Right lobe of liver (tissue), 6 donors: Measurements from ENCODE around the gene PEMT. TPM values are rescaled to one million over a fixed set of nuclear protein-coding genes. Genes with fewer than 3 reads are reported as not detected.

Source experiments
- ATAC-seq, 4 donors: fragments of 200-7000 bp; cut with Tn5 transposase; one replicate each; pipeline ENCODE4 v1.9.1; 2020; ENCODE audit warnings: mild to moderate bottlenecking in 4 of 4, moderate library complexity in 4 of 4
- DNase-seq, 3 donors: peaks; one replicate each; pipeline ENCODE4 v3.0.0-alpha.2; 2020
- H3K27ac ChIP-seq, 3 donors: fragments of 200-600 bp; one replicate each; pipeline ENCODE4 v1.8.0; 2022
- H3K27me3 ChIP-seq, 2 donors: fragments of 200-600 bp; one replicate each; pipeline ENCODE4 v1.8.0; 2022
- H3K36me3 ChIP-seq, 4 donors: fragments of 200-600 bp; sonication (generic) in 1 of 4; one replicate each; pipeline versions ENCODE4 v1.5.1 to v1.8.0; 2017 to 2022; ENCODE audit warnings: control low read depth in 1 of 4
- H3K4me1 ChIP-seq, 4 donors: fragments of 200-600 bp; sonication (generic) in 1 of 4; one replicate each; pipeline versions ENCODE4 v1.5.1 to v1.8.0; 2017 to 2022; ENCODE audit warnings: control low read depth in 1 of 4
- H3K4me3 ChIP-seq, 3 donors: fragments of 200-600 bp; one replicate each; pipeline ENCODE4 v1.8.0; 2022
- H3K9me3 ChIP-seq, 4 donors: fragments of 200-600 bp; sonication (generic) in 1 of 4; one replicate each; pipeline versions ENCODE4 v1.5.1 to v1.8.0; 2017 to 2022; ENCODE audit warnings: control low read depth in 1 of 4
- CTCF ChIP-seq, 4 donors: fragments of 200-600 bp in 3 of 4; fragments of 450-650 bp in 1 of 4; IDR thresholded peaks; one replicate each; pipeline versions ENCODE4 v1.5.1 to v1.8.0; 2016 to 2022; ENCODE audit warnings: antibody characterized with exemption in 4 of 4, mild to moderate bottlenecking in 2 of 4
- POLR2A ChIP-seq: fragments of 450-650 bp; IDR thresholded peaks from one replicate; pipeline ENCODE4 v1.6.1; 2017; ENCODE audit warnings: antibody characterized with exemption, mild to moderate bottlenecking
- WGBS: methylation state at CpG from one replicate; pipeline ENCODE4 v1.1.6; 2018; ENCODE audit warnings: low coverage, low lambda C conversion rate; ENCODE audit not compliant: insufficient coverage; ENCODE audit errors: missing lambda C conversion rate; 5-methylcytosine and 5-hydroxymethylcytosine counted together
- intact Hi-C, 2 donors: fragments of 100-400 bp; cut with DNase I; formaldehyde crosslinking; loops; one replicate each; pipeline versions ENCODE4 v1.11.2 to v1.14.1; 2022
- total RNA-seq, 6 experiments: library from RNA; depleted of rRNA in 2 of 6; stranded (reverse); fragments of >200 nt in 2 of 6; fragmentation: NEBNext Ultra II Directional in 3 of 6; extraction: Animal tissue kit (Norgen Biotek cat#: 25700) in 3 of 6; gene quantifications; one replicate each; pipeline versions ENCODE4 v1.1.0 to v1.2.4, GENCODE V29; 2016 to 2023
- donor health status: DM: no; HTN: yes; CAD: no.
- donor health status: DM: no; HTN: no; CAD: no.
- donor health status: DM: no; HTN: no; CAD: no.
- donor health status: DM: no; HTN: yes; CAD: no.
- donor health status: DM: no; HTN: yes; CAD: no.

Gene PEMT
- total RNA-seq, 6 experiments from 2014 or later, result 92.4 to 184 (median 170) TPM

- intact Hi-C loops, result loop anchor here in 1 of 2 donors (10.0 kb wide), 1 partner anchor 133 kb away; no protein-coding TSS in a partner anchor
- DNase-seq (peak in 2 of 3 donors; percentile 16 to 38), ATAC-seq (no peak)
- no peak for TF ChIP-seq POLR2A
- no peak for TF ChIP-seq CTCF (IDR thresholded peaks at IDR 0.05)
- H3K27ac ChIP-seq, result no peak overlapping the region
- H3K4me3 ChIP-seq, result no peak overlapping the region
- no CpG with 5 or more reads among the region's 12 CpGs for WGBS
- H3K36me3 ChIP-seq, result peaks cover 0 to 2% (median 0%) of the 10 kb centered on the region in 4 donors
- no peaks in the 10 kb centered on the region for H3K27me3 ChIP-seq
- no peaks in the 10 kb centered on the region for H3K4me1 ChIP-seq
- H3K9me3 ChIP-seq, result no peaks in the 10 kb centered on the region
These were observed 80.2 kb downstream of the PEMT start for GRCh38 chr17:17511293-17511741.

GRCh38 chr17:17510456-17511292 is 80.8 kb downstream of the PEMT start:
- no peaks in the 10 kb centered on the region for H3K4me1 ChIP-seq
- H3K9me3 ChIP-seq, result no peaks in the 10 kb centered on the region
- WGBS, result 88% methylated on average over 13 of the region's 20 CpGs
- H3K36me3 ChIP-seq, result peaks cover 0 to 2% (median 0%) of the 10 kb centered on the region in 4 donors
- DNase-seq (peak in 2 of 3 donors; percentile 14 to 44), ATAC-seq (no peak)
- TF ChIP-seq POLR2A (no peak), CTCF (IDR thresholded peaks at IDR 0.05) (no peak)
- intact Hi-C loops, result loop anchor here in 1 of 2 donors (10.0 kb wide), 1 partner anchor 134 kb away; no protein-coding TSS in a partner anchor
- H3K27ac ChIP-seq, result no peak overlapping the region
- no peaks in the 10 kb centered on the region for H3K27me3 ChIP-seq
- H3K4me3 ChIP-seq, result no peak overlapping the region

GRCh38 chr17:17509601-17510425 is 81.7 kb downstream of the PEMT start:
- no peaks in the 10 kb centered on the region for H3K4me1 ChIP-seq
- DNase-seq (peak in 2 of 3 donors; percentile 5 to 46), ATAC-seq (no peak)
- 83% methylated on average over 2 of the region's 21 CpGs for WGBS
- H3K9me3 ChIP-seq, result no peaks in the 10 kb centered on the region
- no peak overlapping the region for H3K4me3 ChIP-seq
- no peak for TF ChIP-seq CTCF (IDR thresholded peaks at IDR 0.05)
- no peak for TF ChIP-seq POLR2A
- intact Hi-C loops, result loop anchor here (10.0 kb wide), 2 partner anchors 125 to 135 kb away; no protein-coding TSS in a partner anchor
- no peaks in the 10 kb centered on the region for H3K27me3 ChIP-seq
- no peak overlapping the region for H3K27ac ChIP-seq
- H3K36me3 ChIP-seq, result peaks cover 0 to 2% (median 0%) of the 10 kb centered on the region in 4 donors

GRCh38 chr17:17508646-17509591 is 82.6 kb downstream of the PEMT start:
- peak in 2 of 3 donors; percentile 19 to 48 for DNase-seq
- TF ChIP-seq POLR2A, result no peak
- no peak for TF ChIP-seq CTCF (IDR thresholded peaks at IDR 0.05)

More at GRCh38 chr17:17508646-17509591, 82.6 kb downstream of the PEMT start:
- no peaks in the 10 kb centered on the region for H3K9me3 ChIP-seq
- peaks cover 0 to 2% (median 0%) of the 10 kb centered on the region in 4 donors for H3K36me3 ChIP-seq
- no peak overlapping the region for H3K4me3 ChIP-seq
- intact Hi-C loops, result loop anchor here in 1 of 2 donors (10.0 kb wide), 1 partner anchor 126 kb away; no protein-coding TSS in a partner anchor
- no peaks in the 10 kb centered on the region for H3K27me3 ChIP-seq
- no peak overlapping the region for H3K27ac ChIP-seq
- ATAC-seq, result no peak
- 88% methylated on average over 16 of the region's 33 CpGs for WGBS
- no peaks in the 10 kb centered on the region for H3K4me1 ChIP-seq
